Neural cell (in vitro differentiated cells): ENCODE measurements around the gene AK5. TPM values are rescaled to one million over a fixed set of nuclear protein-coding genes. Genes with fewer than 3 reads are reported as not detected.

Experiments used
- H2AFZ ChIP-seq: fragments of 200-600, 300-800 bp; sonication (generic), shearing (Covaris generic); 2 replicates; pipeline ENCODE4 v1.6.0; 2014; ENCODE audit warnings: low read depth, mild to moderate bottlenecking, antibody characterized with exemption, low read length, moderate library complexity
- H3F3A ChIP-seq: fragments of 200-600 bp; shearing (Covaris generic); 2 replicates; pipeline ENCODE4 v1.6.1; 2016; ENCODE audit warnings: mild to moderate bottlenecking, moderate library complexity, mixed read lengths, antibody characterized with exemption, low read length; ENCODE audit not compliant: insufficient read depth, poor library complexity, severe bottlenecking
- H3K27ac ChIP-seq: fragments of 200-600, 300-800 bp; sonication (generic), shearing (Covaris generic); 2 replicates; pipeline ENCODE4 v1.5.1; 2014; ENCODE audit warnings: mild to moderate bottlenecking, low read length, moderate library complexity
- H3K27me3 ChIP-seq: fragments of 300-800, 200-600 bp; sonication (generic), shearing (Covaris generic); 2 replicates; pipeline ENCODE4 v1.6.0; 2014; ENCODE audit warnings: mild to moderate bottlenecking, low read depth, low read length, moderate library complexity; ENCODE audit not compliant: insufficient read depth
- H3K36me3 ChIP-seq: fragments of 300-800, 200-600 bp; sonication (generic), shearing (Covaris generic); 2 replicates; pipeline ENCODE4 v1.5.1; 2014; ENCODE audit warnings: mild to moderate bottlenecking, antibody characterized with exemption, low read length, moderate library complexity; ENCODE audit not compliant: insufficient read depth
- H3K4me2 ChIP-seq: fragments of 300-800, 200-600 bp; sonication (generic), shearing (Covaris generic); 2 replicates; pipeline ENCODE4 v1.6.0; 2014; ENCODE audit warnings: mild to moderate bottlenecking, low read length
- H3K4me3 ChIP-seq: fragments of 300-800, 200-600 bp; sonication (generic), shearing (Covaris generic); 2 replicates; pipeline ENCODE4 v1.5.1; 2014; ENCODE audit warnings: mild to moderate bottlenecking, low read length, moderate library complexity
- H3K79me2 ChIP-seq: fragments of 200-600 bp; shearing (Covaris generic); replicated peaks from 2 replicates; pipeline ENCODE4 v1.6.0; 2014; ENCODE audit warnings: mild to moderate bottlenecking, low read length, moderate library complexity; ENCODE audit not compliant: insufficient read depth
- H3K9ac ChIP-seq: fragments of 300-800, 200-600 bp; sonication (generic), shearing (Covaris generic); 2 replicates; pipeline ENCODE4 v1.6.1; 2016; ENCODE audit warnings: mild to moderate bottlenecking, low read length, mixed read lengths
- H3K9me2 ChIP-seq: fragments of 200-600 bp; shearing (Covaris generic); 2 replicates; pipeline ENCODE4 v1.6.1; 2016; ENCODE audit warnings: mild to moderate bottlenecking, low read length, mixed read lengths; ENCODE audit not compliant: insufficient read depth
- H3K9me3 ChIP-seq: fragments of 200-600, 300-800 bp; sonication (generic), shearing (Covaris generic); 2 replicates; pipeline ENCODE4 v1.6.1; 2016; ENCODE audit warnings: mild to moderate bottlenecking, mixed run types, low read length, moderate library complexity, mixed read lengths
- H4K20me1 ChIP-seq: fragments of 200-600 bp; shearing (Covaris generic); 2 replicates; pipeline ENCODE4 v1.6.1; 2016; ENCODE audit warnings: mild to moderate bottlenecking, mixed run types; ENCODE audit not compliant: insufficient read depth
- CTCF ChIP-seq: fragments of 450-650 bp; IDR thresholded peaks from 2 replicates; pipeline ENCODE4 v1.5.1; 2014; ENCODE audit warnings: antibody characterized with exemption, mild to moderate bottlenecking, moderate library complexity; ENCODE audit not compliant: poor library complexity, severe bottlenecking
- EP300 ChIP-seq: fragments of 450-650 bp; conservative IDR thresholded peaks from 2 replicates; pipeline ENCODE4 v1.6.1; 2014; ENCODE audit warnings: antibody characterized with exemption, mild to moderate bottlenecking, moderate library complexity; ENCODE audit not compliant: poor library complexity, severe bottlenecking
- EZH2 ChIP-seq: fragments of 200-600, 300-800 bp; shearing (Covaris generic), sonication (generic); IDR thresholded peaks from 2 replicates; pipeline ENCODE4 v1.6.1; 2014; ENCODE audit warnings: antibody characterized with exemption, low read length, borderline replicate concordance, mild to moderate bottlenecking; ENCODE audit not compliant: insufficient read depth, poor library complexity, severe bottlenecking
- MXI1 ChIP-seq: fragments of 450-650 bp; conservative IDR thresholded peaks from 2 replicates; pipeline ENCODE4 v1.6.1; 2014; ENCODE audit warnings: antibody characterized with exemption, mild to moderate bottlenecking; ENCODE audit not compliant: poor library complexity, severe bottlenecking
- POLR2AphosphoS5 ChIP-seq: IDR thresholded peaks from 2 replicates; pipeline ENCODE4 v1.6.1; 2012
- RAD21 ChIP-seq: fragments of 450-650 bp; conservative IDR thresholded peaks from 2 replicates; pipeline ENCODE4 v1.6.1; 2014; ENCODE audit warnings: antibody characterized with exemption, mild to moderate bottlenecking, moderate library complexity
- REST ChIP-seq: IDR thresholded peaks from 2 replicates; pipeline ENCODE4 v1.6.1; 2012; ENCODE audit warnings: borderline replicate concordance
- SMC3 ChIP-seq: fragments of 450-650 bp; conservative IDR thresholded peaks from 2 replicates; pipeline ENCODE4 v1.6.1; 2014; ENCODE audit warnings: antibody characterized with exemption, mild to moderate bottlenecking, moderate library complexity; ENCODE audit not compliant: poor library complexity
- TAF1 ChIP-seq: IDR thresholded peaks from 2 replicates; pipeline ENCODE4 v1.6.1; 2012; ENCODE audit warnings: low read depth
- polyA plus RNA-seq: library from polyadenylated mRNA; depleted of rRNA; stranded (reverse); fragments of >200 nt; gene quantifications from 2 replicates; pipeline ENCODE4 v1.2.3, GENCODE V29; 2014

AK5 gene
- polyA plus RNA-seq, 1 donor from 2014 or later = 7.1 TPM

- Histone ChIP-seq H3K79me2 (no peaks in the 10 kb centered on the region), H3K9me3 (no peaks in the 10 kb centered on the region), H3F3A (no peaks in the 10 kb centered on the region), H3K4me3 (no peak overlapping the region), H3K27me3 (no peaks in the 10 kb centered on the region), H4K20me1 (no peaks in the 10 kb centered on the region), H3K9ac (no peak overlapping the region), H2AFZ (no peak overlapping the region), H3K4me2 (no peak overlapping the region), H3K36me3 (no peaks in the 10 kb centered on the region), H3K9me2 (no peaks in the 10 kb centered on the region), H3K27ac (no peak overlapping the region)
- TF ChIP-seq POLR2AphosphoS5 (no peak), SMC3 (no peak), TAF1 (no peak), MXI1 (no peak), REST (no peak), CTCF (no peak), RAD21 (no peak), EP300 (no peak), EZH2 (no peak)
Observed at GRCh38 chr1:77540501-77541161, 258.8 kb downstream of the AK5 start.

- H3K27ac ChIP-seq = no peak overlapping the region
- H3F3A ChIP-seq = no peaks in the 10 kb centered on the region
- H3K27me3 ChIP-seq = no peaks in the 10 kb centered on the region
- H3K79me2 ChIP-seq = no peaks in the 10 kb centered on the region
- no peak overlapping the region for H2AFZ ChIP-seq
- H3K36me3 ChIP-seq = no peaks in the 10 kb centered on the region
- TF ChIP-seq REST (no peak), TAF1 (no peak), EZH2 (no peak), EP300 (no peak), SMC3 (no peak), POLR2AphosphoS5 (no peak), CTCF (no peak), MXI1 (no peak), RAD21 (no peak)
- no peak overlapping the region for H3K4me2 ChIP-seq
- no peak overlapping the region for H3K4me3 ChIP-seq
- H3K9me3 ChIP-seq = no peaks in the 10 kb centered on the region
- H3K9ac ChIP-seq = no peak overlapping the region
- H3K9me2 ChIP-seq = no peaks in the 10 kb centered on the region
- no peaks in the 10 kb centered on the region for H4K20me1 ChIP-seq
Observed at GRCh38 chr1:77541162-77541545, 259.3 kb downstream of the AK5 start.
